ENCODE data around the gene PIAS4.

Gene PIAS4

DNA sequence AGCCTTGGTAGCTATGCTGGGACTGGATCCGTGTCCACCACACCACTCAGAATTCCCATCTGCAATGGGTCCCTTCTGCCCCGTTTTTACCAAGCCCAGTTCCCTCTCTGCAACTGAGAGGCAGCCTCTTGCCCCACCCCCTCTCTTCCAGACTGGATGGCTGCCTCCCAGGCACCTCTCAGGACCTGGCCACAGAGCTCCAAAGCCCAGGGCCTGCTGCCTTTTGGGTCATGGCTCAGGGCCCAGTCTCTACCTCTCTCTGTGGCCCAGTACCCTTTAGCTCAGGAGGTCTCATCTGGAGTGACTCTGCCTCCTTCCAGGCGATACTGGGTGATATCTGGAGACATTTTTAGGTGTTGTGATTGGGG, 69.5 kb downstream of the PIAS4 start:
- DNase-seq (ENCODE audit: low read depth in 2 of 2) = no peak

DNA sequence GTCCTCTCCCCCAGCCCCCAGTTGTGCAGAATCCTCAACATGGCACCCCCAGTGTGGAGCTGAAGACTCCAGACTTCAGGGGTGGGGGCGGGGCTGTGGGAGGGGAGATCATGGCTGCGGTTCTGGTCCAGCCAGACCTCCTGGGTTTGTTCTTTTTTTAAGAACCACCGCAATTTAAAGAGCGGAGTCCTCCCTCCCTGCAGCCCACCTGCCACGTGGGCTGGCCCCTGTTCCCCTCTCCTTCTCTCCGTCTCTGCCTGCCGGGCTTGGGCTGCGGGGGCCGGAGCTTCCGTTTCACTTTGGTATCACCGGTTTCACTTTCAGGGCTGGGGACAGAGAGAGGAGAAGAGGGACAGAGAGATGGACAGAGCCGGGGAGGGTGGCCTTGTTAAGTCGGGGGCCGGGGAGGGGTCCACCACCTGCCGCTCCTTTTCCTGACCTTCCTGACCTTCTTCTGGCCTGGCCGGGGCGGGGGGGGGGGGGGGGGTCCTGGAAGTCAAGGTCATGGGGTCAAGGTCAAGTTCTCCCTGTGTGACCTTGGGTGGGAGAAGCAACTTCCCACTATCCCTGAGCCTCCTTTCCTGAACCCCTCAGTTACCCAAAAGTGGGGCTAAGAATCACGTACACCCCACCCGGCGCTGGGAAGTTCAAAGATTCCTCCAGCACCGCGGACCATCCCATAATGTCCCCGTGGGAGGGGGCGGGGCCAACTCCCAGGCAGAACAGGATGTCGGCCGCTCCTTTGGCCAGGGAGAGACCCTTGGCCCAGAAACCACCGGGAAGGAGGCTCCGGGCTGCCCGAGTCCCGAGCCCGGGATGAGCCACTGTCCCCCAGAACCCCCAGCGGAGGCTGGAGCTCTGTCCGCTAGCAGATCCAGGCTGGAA, 70.5 kb downstream of the PIAS4 start:
- peak in 1 of 2 donors; percentile 27 for DNase-seq (ENCODE audit: low read depth in 2 of 2)

DNA sequence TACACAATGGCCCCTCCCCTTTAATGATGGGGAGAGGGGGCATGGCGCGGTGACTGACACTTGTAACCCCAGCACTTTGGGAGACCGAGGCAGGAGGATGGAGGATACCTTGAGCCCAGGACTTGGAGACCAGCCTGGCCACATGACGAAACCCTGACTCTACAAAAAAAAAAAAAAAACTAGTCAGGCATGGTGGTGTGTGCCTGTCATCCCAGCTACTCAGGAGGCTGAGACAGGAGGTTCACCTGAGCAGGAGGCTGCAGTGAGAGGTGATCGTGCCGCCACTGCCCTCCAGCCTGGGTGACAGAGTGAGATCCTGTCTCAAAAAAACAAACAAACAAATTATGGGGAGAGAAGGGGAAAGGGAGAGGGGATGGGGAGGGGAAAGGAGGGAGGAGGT, 72.9 kb downstream of the PIAS4 start:
- no peak for DNase-seq (ENCODE audit: low read depth in 2 of 2)

DNA sequence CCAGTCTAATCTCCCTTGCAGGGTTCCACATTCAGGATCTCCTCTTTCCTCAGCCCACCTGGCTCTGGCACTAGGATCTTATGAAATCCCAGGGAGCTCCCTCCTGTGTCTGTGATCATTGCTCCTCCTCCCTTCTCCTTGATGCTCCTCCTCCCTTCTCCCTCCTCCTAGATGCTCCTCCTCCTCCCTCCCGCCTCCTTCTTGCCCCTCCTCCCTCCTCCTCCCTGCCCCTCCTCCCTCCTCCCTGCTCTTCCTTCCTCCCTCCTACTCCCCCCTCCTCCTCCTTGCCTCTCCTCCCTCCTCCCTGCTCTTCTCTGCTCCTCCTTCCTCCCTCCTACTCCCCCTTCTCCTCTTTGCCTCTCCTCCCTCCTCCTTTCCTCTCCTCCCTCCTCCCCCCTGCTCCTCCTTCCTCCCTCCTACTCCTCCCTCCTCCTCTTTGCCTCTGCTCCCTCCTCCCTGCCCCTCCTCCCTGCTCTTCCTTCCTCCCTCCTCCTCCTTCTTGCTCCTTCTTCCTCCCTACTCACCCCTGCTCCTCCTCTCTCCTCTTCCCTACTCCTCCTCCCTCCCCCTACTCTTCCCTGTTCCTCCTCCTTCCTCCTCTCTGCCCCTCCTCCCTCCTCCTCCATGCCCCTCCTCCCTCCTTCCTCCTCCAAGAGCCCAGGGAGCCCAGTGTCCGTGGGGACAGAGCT, 74.0 kb downstream of the PIAS4 start:
- DNase-seq (ENCODE audit: low read depth in 2 of 2) = no peak

DNA sequence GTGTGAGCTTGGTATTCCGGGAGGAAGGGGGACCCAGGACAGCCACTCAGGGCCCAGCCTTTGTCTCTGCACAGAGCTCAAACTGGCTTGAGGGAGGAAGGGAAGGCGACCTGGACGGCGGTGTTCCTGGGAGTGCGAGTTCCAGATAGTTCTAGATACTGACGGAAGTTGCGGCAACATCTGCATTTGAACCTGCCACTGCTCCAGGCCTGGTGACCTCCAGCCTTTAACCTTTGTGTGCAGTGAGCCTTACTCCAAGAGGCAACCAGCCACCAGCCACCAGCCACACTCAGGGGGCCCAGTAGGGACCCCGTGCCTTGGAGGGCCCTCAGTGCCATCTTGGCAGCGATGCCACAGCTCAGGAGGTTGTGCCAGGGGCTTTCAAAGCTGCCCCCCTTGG, 74.6 kb downstream of the PIAS4 start:
- DNase-seq (ENCODE audit: low read depth in 2 of 2) = no peak

DNA sequence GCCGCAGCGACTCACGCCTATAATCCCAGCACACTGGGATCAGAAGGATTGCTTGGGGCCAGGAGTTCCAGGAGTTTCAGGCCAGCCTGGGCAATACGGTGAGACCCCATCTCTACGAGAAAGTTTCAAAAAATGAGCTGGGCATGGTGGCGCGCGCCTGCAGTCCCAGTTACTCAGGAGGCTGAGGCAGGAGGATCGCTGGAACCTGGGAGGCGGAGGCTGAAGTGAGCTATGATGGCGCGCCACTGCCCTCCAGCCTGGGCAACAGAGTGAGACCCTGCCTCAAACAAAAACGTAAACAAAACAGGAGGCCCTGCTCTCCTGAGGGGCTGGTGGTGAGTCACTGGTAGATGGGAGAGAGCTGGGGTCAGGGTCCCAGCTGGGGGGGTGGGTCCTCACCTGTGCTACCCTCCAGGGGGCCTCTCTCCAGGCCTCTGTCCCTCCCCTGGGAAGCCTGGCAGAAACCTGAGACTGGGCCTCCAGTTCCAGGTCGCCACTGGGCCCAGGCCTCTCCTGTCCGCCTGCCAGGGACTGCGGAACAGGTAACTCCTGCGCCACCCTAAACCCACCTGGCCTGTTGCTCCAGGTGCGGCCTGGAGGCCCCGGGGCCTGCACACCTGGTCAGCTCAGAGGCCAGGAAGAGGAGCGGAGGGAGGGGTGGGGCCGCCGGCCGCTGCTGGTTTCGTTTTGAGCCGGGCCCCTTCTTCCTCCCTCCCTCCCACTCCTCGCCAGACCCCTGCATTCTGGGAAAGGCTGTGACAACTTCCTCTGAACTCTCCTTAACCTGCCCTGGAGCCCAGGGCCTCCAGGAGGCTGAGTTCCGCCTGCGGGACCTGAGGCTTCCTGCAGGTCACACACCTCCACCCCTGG, 76.4 kb downstream of the PIAS4 start:
- DNase-seq (ENCODE audit: low read depth in 2 of 2) = no peak

DNA sequence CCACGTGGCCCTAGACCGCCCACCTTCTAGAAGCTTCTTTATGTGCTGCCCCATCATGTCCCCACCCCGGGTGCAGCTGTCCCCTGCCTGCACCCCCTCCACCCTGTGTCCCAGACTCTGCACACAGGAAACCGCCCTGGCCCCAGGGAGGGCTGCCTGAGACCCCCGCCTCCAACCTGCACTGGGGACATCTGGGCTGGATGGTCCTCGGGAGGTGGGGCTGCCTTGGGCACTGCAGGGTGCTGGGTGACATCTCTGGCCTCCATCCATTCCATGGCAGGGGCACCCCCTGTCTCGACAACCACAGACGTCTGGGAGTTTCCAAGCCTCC, 77.0 kb downstream of the PIAS4 start:
- DNase-seq (ENCODE audit: low read depth in 2 of 2) = no peak

DNA sequence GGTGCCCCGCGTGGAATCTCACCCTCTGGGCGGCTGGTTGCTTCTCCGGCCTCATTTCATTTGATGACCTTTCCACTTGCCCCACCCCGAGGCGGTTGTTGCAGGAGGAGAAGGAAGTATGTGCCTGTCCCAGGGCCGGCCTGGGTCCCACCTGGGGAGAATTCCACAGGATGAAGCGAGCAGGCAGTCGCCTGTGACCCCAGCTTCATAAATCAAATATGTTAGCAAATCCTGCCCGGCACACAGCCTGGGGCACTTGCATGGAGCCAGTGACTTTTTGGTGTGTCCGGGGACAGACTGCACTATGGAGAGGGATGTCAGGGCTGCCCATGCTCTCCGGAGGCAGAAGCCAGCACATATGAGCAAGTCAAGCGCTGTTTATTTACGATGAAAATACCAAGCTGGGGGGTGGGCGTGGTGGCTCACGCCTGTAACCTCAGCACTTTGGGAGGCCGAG, 78.9 kb downstream of the PIAS4 start:
- no peak for DNase-seq (ENCODE audit: low read depth in 2 of 2)

DNA sequence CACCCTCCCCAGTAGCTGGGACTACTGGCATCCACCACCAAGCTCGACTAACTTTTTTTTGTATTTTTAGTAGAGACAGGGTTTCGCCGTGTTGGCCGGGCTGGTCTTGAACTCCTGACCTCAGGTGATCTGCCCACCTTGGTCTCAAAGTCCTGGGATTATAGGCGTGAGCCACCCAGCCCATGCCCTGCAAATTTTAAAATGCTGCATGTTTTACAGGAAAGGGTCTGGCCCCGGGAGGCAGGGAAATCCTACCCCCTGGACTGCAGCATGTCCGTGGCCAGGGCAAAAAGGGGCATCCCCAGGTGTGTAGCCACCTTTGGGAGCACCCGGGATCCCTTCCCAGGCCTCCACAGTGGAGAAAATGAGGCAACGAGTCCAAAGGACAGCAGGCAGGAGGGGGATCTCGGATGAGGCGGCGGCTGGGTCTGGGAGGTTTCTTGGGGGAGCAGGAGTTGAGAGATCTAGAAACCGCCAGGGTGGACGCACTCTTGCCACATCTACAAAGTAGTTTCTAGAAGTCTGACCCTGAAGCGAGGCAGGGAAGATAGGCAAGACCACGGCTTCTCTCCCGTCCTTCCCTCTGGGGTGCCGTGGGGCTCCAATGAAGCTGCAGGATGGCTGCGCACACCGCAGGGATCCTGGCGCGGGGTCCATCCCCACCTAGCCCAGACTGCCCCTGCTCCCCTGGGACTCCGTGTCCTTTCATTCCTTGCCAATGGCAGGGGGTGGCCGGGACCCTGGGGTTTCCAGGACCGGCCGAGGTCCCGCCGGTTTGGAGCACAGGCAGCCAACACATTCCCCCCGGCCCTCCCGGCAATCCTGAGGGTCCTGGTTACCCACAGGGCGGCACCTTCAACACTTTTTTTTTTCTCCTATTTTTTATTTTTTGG, 80.5 kb downstream of the PIAS4 start:
- no peak for DNase-seq (ENCODE audit: low read depth in 2 of 2)

DNA sequence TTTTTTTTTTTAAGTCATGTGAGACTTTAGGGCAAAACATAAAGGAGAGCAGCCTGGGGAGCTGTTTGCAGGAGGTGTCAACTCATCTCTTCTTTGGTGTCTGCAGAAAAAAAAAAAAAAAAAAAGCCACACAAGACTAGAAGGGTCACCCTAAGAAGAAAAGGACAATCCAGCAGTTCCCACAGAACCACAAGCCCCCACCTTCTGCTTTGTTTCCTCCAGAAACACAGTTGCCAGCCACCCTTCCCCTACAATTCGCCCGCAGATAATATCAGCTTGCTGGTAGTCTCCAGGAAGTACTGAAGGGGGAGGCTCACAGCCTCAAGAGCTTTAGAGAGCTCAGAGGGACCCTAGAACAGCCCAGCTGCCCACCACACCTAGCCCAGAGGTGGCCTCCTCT, 81.4 kb downstream of the PIAS4 start:
- peak in 1 of 2 donors; percentile 36 for DNase-seq (ENCODE audit: low read depth in 2 of 2)
